WTC11 (cell line): Measurements from ENCODE around the gene HOXB3. TPM values are rescaled to one million over a fixed set of nuclear protein-coding genes. Genes with fewer than 3 reads are reported as not detected.

ENCODE experiments used
- ATAC-seq: fragments of 200-7000 bp; cut with Tn5 transposase; 2 replicates; pipeline ENCODE4 v1.10.0; 2021; ENCODE audit warnings: mild to moderate bottlenecking, moderate library complexity
- CTCF ChIA-PET: fragments of 300-600 bp; sonication (Branson Sonifier 250); formaldehyde crosslinking; loops from one replicate; lab custom pipeline; 2021; ENCODE audit warnings: antibody characterized with exemption; lab: Charles Lee
- POLR2A ChIA-PET: fragments of 350-600 bp; sonication (Branson Sonifier 250); formaldehyde crosslinking; loops from one replicate; lab custom pipeline; 2021; ENCODE audit warnings: antibody characterized with exemption; lab: Charles Lee
- DNase-seq: peaks from one replicate; pipeline ENCODE4 v3.0.0; 2021; ENCODE audit warnings: low spot score
- H3K27ac Mint-ChIP-seq: 2 replicates; pipeline ENCODE4 v1.8.0; 2021; ENCODE audit warnings: mixed read lengths
- H3K27me3 Mint-ChIP-seq: 2 replicates; pipeline ENCODE4 v1.8.0; 2021; ENCODE audit warnings: low read depth, mild to moderate bottlenecking, moderate library complexity, mixed read lengths
- H3K36me3 Mint-ChIP-seq: 2 replicates; pipeline ENCODE4 v1.8.0; 2021; ENCODE audit warnings: mixed read lengths
- H3K4me1 Mint-ChIP-seq: 2 replicates; pipeline ENCODE4 v1.8.0; 2022; ENCODE audit warnings: mixed read lengths
- H3K4me3 Mint-ChIP-seq: 2 replicates; pipeline ENCODE4 v1.8.0; 2021; ENCODE audit warnings: mild to moderate bottlenecking, moderate library complexity, mixed read lengths
- H3K9me3 Mint-ChIP-seq: 2 replicates; pipeline ENCODE4 v1.8.0; 2021; ENCODE audit warnings: mixed read lengths
- AFF4 ChIP-seq: sonication (generic); formaldehyde crosslinking; IDR thresholded peaks from 2 replicates; pipeline ENCODE4 v1.8.1; 2023; ENCODE audit warnings: mild to moderate bottlenecking, missing genetic modification reagents, borderline replicate concordance
- ARID4B ChIP-seq: sonication (generic); formaldehyde crosslinking; IDR thresholded peaks from 2 replicates; pipeline ENCODE4 v1.8.0; 2023; ENCODE audit warnings: missing genetic modification reagents, mild to moderate bottlenecking, borderline replicate concordance
- CREB1 ChIP-seq: sonication (generic); formaldehyde crosslinking; IDR thresholded peaks from 2 replicates; pipeline ENCODE4 v1.8.0; 2023; ENCODE audit warnings: mild to moderate bottlenecking, missing genetic modification reagents
- CREM ChIP-seq: sonication (generic); formaldehyde crosslinking; IDR thresholded peaks from 2 replicates; pipeline ENCODE4 v1.8.1; 2022; ENCODE audit warnings: mild to moderate bottlenecking, missing genetic modification reagents, moderate library complexity
- ELF4 ChIP-seq: sonication (generic); formaldehyde crosslinking; IDR thresholded peaks from 2 replicates; pipeline ENCODE4 v1.8.1; 2022; ENCODE audit warnings: low read depth, mild to moderate bottlenecking, moderate library complexity, missing genetic modification reagents
- FOXP1 ChIP-seq: sonication (generic); formaldehyde crosslinking; IDR thresholded peaks from 2 replicates; pipeline ENCODE4 v1.8.0; 2022; ENCODE audit warnings: missing genetic modification reagents, mild to moderate bottlenecking, moderate library complexity, borderline replicate concordance
- HMGA2 ChIP-seq: fragments of 250-450 bp; sonication (Bioruptor Pico); IDR thresholded peaks from 2 replicates; pipeline ENCODE4 v1.4.0; 2021; ENCODE audit warnings: mild to moderate bottlenecking, moderate library complexity
- IRF2 ChIP-seq: sonication (generic); formaldehyde crosslinking; IDR thresholded peaks from 2 replicates; pipeline ENCODE4 v1.8.0; 2022; ENCODE audit warnings: low read depth, missing genetic modification reagents, borderline replicate concordance
- MYBL2 ChIP-seq: sonication (generic); formaldehyde crosslinking; IDR thresholded peaks from 2 replicates; pipeline ENCODE4 v1.8.1; 2023; ENCODE audit warnings: mild to moderate bottlenecking, moderate library complexity, missing genetic modification reagents
- NFATC4 ChIP-seq: fragments of 250-450 bp; sonication (Bioruptor Pico); IDR thresholded peaks from 2 replicates; pipeline ENCODE4 v1.9.0; 2021; ENCODE audit warnings: mild to moderate bottlenecking
- PRDM15 ChIP-seq: sonication (generic); formaldehyde crosslinking; IDR thresholded peaks from 2 replicates; pipeline ENCODE4 v1.8.0; 2022; ENCODE audit warnings: missing genetic modification reagents
- RELA ChIP-seq: sonication (generic); formaldehyde crosslinking; IDR thresholded peaks from 2 replicates; pipeline ENCODE4 v1.8.1; 2022; ENCODE audit warnings: missing genetic modification reagents, mild to moderate bottlenecking, borderline replicate concordance
- SP1 ChIP-seq: sonication (generic); formaldehyde crosslinking; conservative IDR thresholded peaks from 2 replicates; pipeline ENCODE4 v1.8.1; 2022; ENCODE audit warnings: missing genetic modification reagents
- TCF7 ChIP-seq: sonication (generic); formaldehyde crosslinking; IDR thresholded peaks from 2 replicates; pipeline ENCODE4 v1.8.0; 2022; ENCODE audit warnings: mild to moderate bottlenecking, low read depth, missing genetic modification reagents, moderate library complexity
- TEAD1 ChIP-seq: sonication (generic); formaldehyde crosslinking; IDR thresholded peaks from 2 replicates; pipeline ENCODE4 v1.8.0; 2022; ENCODE audit warnings: mild to moderate bottlenecking, missing genetic modification reagents
- ZNF232 ChIP-seq: sonication (generic); formaldehyde crosslinking; IDR thresholded peaks from 2 replicates; pipeline ENCODE4 v1.8.0; 2022; ENCODE audit warnings: mild to moderate bottlenecking, missing genetic modification reagents
- ZNF671 ChIP-seq: fragments of 250-450 bp; sonication (Bioruptor Pico); IDR thresholded peaks from 2 replicates; pipeline ENCODE4 v1.8.0; 2021; ENCODE audit warnings: mild to moderate bottlenecking
- total RNA-seq: library from RNA; stranded (reverse); gene quantifications from 3 replicates; pipeline ENCODE4 v1.2.3, GENCODE V29; 2021
- TF ChIP-seq, protein P1 (sequence below): sonication (generic); formaldehyde crosslinking; IDR thresholded peaks from 2 replicates; pipeline ENCODE4 v1.8.1; 2022; ENCODE audit warnings: missing genetic modification reagents, borderline replicate concordance
- TF ChIP-seq, protein P2 (sequence below): sonication (generic); formaldehyde crosslinking; IDR thresholded peaks from 2 replicates; pipeline ENCODE4 v1.8.1; 2022; ENCODE audit warnings: mild to moderate bottlenecking, moderate library complexity, missing genetic modification reagents
- TF ChIP-seq, protein P3 (sequence below): fragments of 250-450 bp; sonication (Bioruptor Pico); conservative IDR thresholded peaks from 2 replicates; pipeline ENCODE4 v1.9.0; 2021; ENCODE audit warnings: mild to moderate bottlenecking

Gene HOXB3
- total RNA-seq, 1 experiment from 2014 or later = 0.09 TPM

DNA sequence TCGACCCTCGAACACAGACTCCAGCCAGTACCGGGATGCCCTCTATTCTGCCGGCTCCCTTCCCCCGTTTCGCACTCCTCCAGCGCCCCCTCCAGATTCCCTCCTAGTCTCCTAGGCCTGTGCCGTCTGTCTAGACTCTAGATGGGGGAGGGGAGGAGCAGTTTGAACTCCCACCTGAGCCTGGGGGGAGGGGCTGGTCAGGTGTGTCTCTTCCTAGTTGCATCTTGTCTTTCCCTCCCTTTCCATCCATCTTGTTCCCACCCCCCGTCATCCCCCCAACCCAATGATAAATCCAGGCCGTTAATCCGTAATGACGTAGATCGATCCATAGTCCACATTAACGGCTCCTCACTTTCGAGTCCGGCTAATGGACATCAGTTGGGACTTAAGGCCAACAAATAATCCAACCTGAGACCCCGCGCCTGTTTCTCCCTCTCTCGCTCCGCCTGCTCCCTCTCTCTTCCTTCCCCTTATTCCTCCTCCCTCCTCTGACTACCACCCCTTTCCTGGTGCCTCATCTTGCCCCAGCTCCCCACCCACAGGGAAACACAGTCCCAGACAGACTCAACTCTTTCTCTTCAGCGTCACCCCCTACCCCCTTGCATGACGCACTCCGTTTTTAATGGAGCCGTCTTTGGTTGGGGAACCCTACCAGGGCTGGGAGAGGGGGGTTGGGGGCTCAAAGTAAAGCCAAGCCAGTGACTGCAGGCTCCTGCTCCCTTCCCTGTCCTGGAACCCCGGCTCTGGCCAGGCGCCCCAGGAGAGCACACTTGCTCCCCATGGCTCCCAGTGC lies 6.9 kb upstream of the HOXB3 start:
- H3K4me3 Mint-ChIP-seq = peak overlapping the region; percentile 59
- no peaks in the 10 kb centered on the region for H3K9me3 Mint-ChIP-seq
- peaks cover 100% of the 10 kb centered on the region; the same call in 1 of the 2 replicates for H3K27me3 Mint-ChIP-seq
- ATAC-seq = no peak; the same call in 1 of the 2 replicates
- H3K27ac Mint-ChIP-seq = no peak overlapping the region
- ChIA-PET POLR2A (interaction anchor here (0.6 kb wide), 1 partner anchor 459 kb away, joined by 3 read pairs; no protein-coding TSS in a partner anchor), CTCF (interaction anchor here (0.9 to 1.6 kb wide), 3 partner anchors 13 to 40 kb away, joined by 3 to 4 read pairs (median 3); no protein-coding TSS in a partner anchor)
- TF ChIP-seq TEAD1 (CRISPR knock-in tag) = no peak
- TF ChIP-seq CREB1 = no peak
- no peak for TF ChIP-seq RELA (CRISPR knock-in tag)
- TF ChIP-seq, protein P1, sequence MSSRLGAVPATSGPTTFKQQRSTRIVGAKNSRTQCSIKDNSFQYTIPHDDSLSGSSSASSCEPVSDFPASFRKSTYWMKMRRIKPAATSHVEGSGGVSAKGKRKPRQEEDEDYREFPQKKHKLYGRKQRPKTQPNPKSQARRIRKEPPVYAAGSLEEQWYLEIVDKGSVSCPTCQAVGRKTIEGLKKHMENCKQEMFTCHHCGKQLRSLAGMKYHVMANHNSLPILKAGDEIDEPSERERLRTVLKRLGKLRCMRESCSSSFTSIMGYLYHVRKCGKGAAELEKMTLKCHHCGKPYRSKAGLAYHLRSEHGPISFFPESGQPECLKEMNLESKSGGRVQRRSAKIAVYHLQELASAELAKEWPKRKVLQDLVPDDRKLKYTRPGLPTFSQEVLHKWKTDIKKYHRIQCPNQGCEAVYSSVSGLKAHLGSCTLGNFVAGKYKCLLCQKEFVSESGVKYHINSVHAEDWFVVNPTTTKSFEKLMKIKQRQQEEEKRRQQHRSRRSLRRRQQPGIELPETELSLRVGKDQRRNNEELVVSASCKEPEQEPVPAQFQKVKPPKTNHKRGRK = no peak
- TF ChIP-seq CREM (CRISPR knock-in tag) = no peak
- no peak for TF ChIP-seq ZNF232 (CRISPR knock-in tag)
- no peak for TF ChIP-seq TCF7 (CRISPR knock-in tag)
- no peak for TF ChIP-seq SP1
- no peak for TF ChIP-seq HMGA2
- TF ChIP-seq, protein P2, sequence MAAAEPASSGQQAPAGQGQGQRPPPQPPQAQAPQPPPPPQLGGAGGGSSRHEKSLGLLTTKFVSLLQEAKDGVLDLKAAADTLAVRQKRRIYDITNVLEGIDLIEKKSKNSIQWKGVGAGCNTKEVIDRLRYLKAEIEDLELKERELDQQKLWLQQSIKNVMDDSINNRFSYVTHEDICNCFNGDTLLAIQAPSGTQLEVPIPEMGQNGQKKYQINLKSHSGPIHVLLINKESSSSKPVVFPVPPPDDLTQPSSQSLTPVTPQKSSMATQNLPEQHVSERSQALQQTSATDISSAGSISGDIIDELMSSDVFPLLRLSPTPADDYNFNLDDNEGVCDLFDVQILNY (CRISPR knock-in tag) = no peak
- TF ChIP-seq AFF4 (CRISPR knock-in tag) = no peak
- no peak for TF ChIP-seq MYBL2 (CRISPR knock-in tag)
- TF ChIP-seq ARID4B = no peak
- TF ChIP-seq FOXP1 = no peak
- TF ChIP-seq, protein P3, sequence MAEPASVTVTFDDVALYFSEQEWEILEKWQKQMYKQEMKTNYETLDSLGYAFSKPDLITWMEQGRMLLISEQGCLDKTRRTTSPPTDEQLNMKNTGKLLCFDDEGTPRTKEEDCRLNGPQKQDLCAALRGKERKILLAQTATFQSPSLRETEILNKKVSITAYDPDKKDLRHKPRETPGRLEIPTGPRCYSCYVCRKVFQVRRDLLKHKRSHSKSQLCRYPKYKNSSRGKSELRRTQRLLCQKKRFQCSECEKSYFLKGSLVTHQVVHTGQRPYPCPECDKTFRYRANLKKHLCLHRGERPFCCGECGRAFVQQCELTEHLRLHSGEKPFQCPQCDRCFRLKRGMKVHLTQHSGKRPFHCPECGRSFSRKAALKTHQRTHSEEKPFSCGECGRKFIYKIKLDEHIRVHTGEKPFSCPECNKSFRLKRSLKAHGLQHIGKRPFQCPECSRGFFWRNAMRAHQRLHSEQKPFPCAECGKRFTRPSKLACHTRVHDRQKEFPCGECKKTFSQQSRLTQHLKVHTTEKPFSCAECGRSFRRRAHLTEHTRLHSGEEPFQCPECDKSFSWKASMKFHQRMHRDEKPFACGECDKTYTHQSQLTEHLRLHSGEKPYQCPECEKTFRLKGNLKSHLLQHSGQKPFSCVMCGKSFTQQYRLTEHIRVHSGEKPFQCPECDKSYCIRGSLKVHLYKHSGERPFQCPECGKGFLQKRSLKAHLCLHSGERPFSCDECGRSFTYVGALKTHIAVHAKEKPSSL (CRISPR knock-in tag) = no peak
- TF ChIP-seq PRDM15 (CRISPR knock-in tag) = no peak
- no peak for TF ChIP-seq IRF2
- TF ChIP-seq NFATC4 (CRISPR knock-in tag) = no peak
- TF ChIP-seq ELF4 (CRISPR knock-in tag) = no peak
- no peak for TF ChIP-seq ZNF671 (CRISPR knock-in tag)
- no peak for DNase-seq
- peaks cover 48% of the 10 kb centered on the region for H3K4me1 Mint-ChIP-seq
- peaks cover 2% of the 10 kb centered on the region; the same call in 1 of the 2 replicates for H3K36me3 Mint-ChIP-seq
